NCI-H1417 (cell line): ENCODE data around the gene RNGTT.
A peak's percentile ranks its signal among the peaks of the same experiment; 100 is the strongest.
"Not testable (repeated sequence)": the region's sequence is repeated elsewhere in the genome, so short reads cannot be mapped to it uniquely, and the experiment has no call there.

Experiments
- DNase-seq, 3 experiments: peaks; one replicate each; lab custom pipeline; 2025; lab: John Stamatoyannopoulos, UW

Gene RNGTT

GRCh38 chr6:88970301-88970700 lies 6.9 kb upstream of the RNGTT start:
- DNase-seq: no peak

GRCh38 chr6:88969255-88969654 lies 5.8 kb upstream of the RNGTT start:
- DNase-seq: not testable (repeated sequence)

GRCh38 chr6:88967891-88968290 lies 4.5 kb upstream of the RNGTT start:
- no peak for DNase-seq

- DNase-seq: no peak
These were observed 2.3 kb upstream of the RNGTT start for GRCh38 chr6:88965691-88966090.

GRCh38 chr6:88964509-88964908 lies 1.1 kb upstream of the RNGTT start:
- peak in 1 of 3 experiments; percentile 41 for DNase-seq

GRCh38 chr6:88958842-88959241 lies 4.6 kb downstream of the RNGTT start:
- no peak for DNase-seq

GRCh38 chr6:88953550-88954386 lies 9.7 kb downstream of the RNGTT start:
- DNase-seq: no peak

- DNase-seq: no peak
These were observed 11.2 kb downstream of the RNGTT start for GRCh38 chr6:88952065-88952704.

GRCh38 chr6:88945415-88946008 lies 17.9 kb downstream of the RNGTT start:
- DNase-seq: no peak

- DNase-seq: no peak
These were observed 29.9 kb downstream of the RNGTT start for GRCh38 chr6:88933521-88933920.

- DNase-seq: not testable (repeated sequence)
These were observed 31.4 kb downstream of the RNGTT start for GRCh38 chr6:88932019-88932418.

- no peak for DNase-seq
These were observed 40.5 kb downstream of the RNGTT start for GRCh38 chr6:88922775-88923548.

- no peak for DNase-seq
These were observed 41.7 kb downstream of the RNGTT start for GRCh38 chr6:88921734-88922133.

- DNase-seq: no peak
These were observed 42.4 kb downstream of the RNGTT start for GRCh38 chr6:88920774-88921733.

- DNase-seq: no peak
These were observed 43.3 kb downstream of the RNGTT start for GRCh38 chr6:88920088-88920487.

GRCh38 chr6:88919032-88919431 lies 44.4 kb downstream of the RNGTT start:
- peak in 1 of 3 experiments; percentile 5 for DNase-seq

GRCh38 chr6:88916615-88917208 lies 46.7 kb downstream of the RNGTT start:
- DNase-seq: no peak

GRCh38 chr6:88914895-88915598 lies 48.4 kb downstream of the RNGTT start:
- no peak for DNase-seq

- no peak for DNase-seq
These were observed 49.2 kb downstream of the RNGTT start for GRCh38 chr6:88914180-88914579.

- DNase-seq: no peak
These were observed 49.9 kb downstream of the RNGTT start for GRCh38 chr6:88913471-88913870.
